ENCODE results near the gene RELA.

The RELA gene

DNA sequence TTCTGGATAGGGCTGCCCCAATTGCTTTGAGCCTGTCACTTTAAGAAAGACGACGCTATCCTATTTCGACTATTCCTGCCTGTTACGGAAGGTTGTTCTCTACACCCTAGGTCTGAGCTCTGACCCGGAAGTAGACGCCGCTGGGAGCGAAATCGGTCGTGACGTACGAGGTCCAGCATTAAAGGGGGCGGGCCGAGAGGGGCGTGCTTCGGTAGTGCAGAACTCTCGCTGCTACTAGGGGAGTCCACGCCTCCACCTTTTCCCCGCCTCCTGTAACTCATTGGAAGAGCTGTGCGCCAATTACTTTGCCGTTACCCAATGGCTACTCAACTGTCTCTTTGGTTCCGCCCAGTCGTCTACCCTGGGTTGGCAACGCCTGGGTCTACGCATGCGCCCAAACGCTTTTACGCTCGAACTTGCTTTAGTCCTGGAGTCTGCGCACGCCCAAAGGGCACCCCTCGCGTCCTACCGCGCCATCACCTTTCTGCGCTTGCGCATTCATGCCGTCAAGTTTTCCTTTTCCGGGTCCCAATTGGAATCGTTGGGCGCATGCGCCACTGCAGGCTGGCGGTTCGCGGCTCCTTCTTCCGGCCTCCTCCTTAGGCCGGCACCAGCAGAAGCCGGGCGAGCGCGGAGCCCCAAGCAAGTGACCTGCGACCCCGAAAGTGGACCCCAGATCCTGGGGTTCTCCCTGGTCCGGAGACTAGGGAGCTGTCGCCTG lies 47.3 kb downstream of the RELA start, which contains the start of gene PCNX3:
TSS of gene PCNX3 (plus strand) at position 548 of the 721 bp plus-strand sequence. CDS start 536 bp downstream, outside the sequence.
- FAIRE-seq (peak; percentile 94), DNase-seq (ENCODE audit: low spot score) (peak; percentile 99)

DNA sequence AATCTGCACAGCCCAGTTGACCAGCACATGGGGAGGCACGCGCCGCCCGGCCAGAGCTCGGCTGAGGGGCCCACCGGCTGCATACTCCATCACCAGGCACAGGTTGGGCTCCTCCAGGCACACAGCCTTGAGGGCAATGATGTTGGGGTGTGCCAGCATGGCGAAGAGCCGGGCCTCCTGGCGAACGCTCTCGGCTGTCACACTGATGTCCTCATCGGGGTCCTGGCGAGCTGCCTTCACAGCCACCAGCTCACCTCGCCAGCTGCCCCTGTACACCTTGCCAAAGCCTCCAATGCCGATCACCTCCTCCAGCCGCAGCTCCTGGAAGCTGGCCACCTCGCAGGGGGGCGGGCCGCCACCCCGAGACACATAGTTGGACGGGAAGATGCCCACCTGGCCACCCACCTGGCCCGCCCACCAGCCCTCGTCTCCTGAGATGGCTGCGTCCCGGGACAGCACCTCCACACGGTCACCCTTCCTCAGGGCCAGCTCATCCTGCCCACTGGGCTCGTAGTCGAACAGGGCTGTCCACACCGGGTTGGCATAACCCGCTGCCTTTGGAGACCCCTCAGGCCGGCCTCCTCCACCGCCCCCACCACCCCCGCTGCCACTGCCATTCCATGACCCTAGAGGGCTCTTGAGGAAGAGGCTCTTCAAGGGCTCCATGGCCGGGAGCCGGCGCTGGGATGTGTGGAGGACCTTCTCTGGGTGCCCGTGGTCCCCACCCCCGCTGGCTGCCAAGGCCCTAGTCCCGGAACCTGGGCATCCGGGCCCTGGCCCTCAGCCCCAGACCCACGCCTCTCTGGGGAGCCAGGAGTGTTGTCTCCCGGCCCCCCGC lies 49.4 kb downstream of the RELA start:
- DNase-seq (ENCODE audit: low spot score) (no peak), FAIRE-seq (no peak)

DNA sequence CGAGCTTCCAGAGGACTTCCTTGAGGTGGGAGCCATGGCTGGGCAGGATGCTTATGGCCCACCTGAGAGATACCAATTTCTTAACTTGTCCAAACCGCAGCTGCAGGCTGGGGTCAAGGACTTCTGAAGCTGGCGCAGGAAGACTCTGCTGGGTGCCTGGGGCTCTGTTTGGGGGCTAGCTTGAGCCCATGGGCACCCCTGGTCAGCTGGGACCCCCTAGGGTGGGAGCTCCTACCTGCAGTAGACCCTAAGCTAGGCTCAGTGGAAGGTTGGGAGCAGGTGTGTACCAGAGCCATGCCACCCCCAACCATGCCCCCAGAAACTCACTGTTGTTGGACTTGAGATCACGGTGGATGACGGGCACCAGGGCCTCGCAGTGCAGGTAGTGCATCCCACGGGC lies 50.0 kb downstream of the RELA start:
- FAIRE-seq (no peak), DNase-seq (ENCODE audit: low spot score) (no peak)

DNA sequence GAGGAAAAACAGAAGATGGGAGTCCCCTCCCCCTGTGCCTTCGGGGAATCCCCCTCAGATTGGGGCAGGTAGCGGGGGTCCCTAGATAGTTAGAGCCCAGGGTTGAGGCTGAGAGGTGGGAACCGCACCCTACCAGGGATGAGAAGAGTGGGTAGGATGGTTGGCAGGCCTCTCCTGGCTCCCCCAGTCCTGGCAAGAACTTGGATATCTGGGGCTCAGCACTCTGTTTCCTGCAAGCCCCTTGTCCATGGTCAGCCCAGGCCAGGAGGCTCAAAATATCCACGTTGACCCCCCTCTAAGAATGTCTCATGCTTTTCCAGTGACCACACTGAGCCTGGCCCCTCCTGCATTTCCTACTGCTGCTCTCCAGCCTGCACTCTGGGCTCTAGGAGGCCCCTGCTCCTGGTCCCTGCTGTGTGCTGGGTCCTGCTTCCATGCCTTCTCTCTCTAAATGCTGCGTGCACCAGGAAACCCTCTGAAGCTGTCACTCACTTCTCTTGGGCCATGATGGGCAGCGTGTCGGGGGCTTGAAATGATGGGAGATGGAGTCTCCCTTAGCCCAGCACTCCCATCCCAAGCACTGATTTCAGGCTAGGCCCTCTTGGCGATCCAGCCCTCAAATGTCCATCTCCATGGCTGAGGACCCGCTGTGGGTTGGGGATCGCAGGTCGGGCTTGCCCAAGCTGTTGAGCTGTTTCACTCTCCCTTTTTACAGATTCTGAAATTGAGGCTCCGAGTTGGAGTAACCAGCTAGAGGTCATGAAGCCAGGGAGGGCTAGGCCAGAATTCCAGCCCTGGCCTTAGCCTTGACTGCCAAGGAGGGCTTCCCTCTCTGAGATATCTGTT lies 50.7 kb downstream of the RELA start:
- no peak for FAIRE-seq
- DNase-seq (ENCODE audit: low spot score), result no peak

DNA sequence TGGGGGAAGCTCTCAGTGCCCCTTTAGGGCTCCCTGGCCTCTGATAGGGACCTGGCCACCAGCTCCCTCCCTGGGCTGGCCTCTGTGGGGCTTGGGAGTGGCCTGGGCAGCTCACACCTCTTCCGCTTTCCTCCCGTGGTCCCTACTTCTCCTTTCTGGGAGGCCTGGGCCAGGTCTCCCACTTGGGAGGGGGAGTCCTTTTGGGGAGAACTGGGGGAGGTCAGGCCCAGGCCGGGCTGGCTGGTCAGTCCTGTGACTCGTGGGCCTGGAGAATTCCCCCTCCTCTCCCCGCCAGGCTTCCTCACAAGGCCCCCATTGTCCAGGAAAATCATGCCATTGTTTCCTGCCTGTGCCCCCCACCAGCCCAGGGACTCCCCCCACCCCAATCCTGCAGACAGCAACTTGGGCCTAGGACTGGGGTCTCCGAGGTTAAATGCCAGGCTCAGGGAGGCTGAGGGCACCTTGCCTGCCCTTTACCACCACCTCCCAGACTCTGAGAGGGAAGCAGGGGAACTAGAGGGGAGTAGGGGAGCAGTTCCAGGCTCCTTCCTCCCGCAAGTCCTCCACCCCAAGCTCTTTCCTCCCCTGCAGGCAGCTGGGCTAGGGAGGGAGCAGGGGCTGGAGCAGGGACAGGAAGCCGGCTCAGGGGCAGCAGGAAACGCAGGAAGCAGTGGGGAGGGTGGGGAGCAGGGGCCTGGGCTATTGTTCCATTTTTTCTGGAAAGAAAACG lies 51.5 kb downstream of the RELA start:
- no peak for DNase-seq (ENCODE audit: low spot score)
- no peak for FAIRE-seq

DNA sequence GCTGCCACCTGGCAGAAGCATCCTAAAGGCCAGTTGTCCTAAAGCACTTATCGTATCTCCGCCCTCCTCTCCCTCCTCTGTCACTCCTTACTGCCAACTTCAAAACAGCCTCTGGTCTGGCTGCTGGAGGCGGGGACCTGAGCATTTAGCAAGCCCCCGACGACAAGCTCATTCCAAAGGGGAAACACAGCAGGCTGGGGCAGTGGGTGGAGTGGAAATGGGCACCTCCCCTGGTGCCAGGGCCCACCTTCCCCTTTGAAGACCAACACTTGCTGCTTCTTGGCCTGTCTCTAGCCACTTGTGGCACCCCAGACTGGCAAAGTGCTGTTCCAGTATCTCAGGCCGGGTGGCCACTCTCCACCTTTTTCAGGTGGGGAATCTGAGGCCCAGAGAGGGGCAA lies 52.3 kb downstream of the RELA start:
- DNase-seq (ENCODE audit: low spot score) (no peak), FAIRE-seq (no peak)

DNA sequence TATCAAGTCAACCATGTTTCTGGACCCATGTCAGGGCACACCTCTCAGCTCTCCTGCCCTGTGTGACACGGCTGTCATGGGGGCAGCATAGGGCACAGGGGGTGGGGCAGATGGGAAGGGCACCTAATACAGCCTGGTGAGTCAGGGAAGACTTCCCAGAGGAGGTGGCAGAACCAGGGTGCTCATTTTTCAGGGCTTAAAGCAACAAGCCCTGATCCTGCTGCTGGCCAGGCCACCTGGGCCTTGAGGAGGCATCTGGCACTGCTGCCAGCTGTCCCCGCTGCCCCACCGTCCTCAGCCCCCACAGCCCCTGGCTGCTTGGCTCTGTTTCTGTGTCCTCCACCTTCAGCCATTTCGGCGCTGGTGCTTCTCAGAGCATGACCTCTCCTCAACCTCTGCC lies 53.1 kb downstream of the RELA start:
- DNase-seq (ENCODE audit: low spot score) (no peak), FAIRE-seq (no peak)

DNA sequence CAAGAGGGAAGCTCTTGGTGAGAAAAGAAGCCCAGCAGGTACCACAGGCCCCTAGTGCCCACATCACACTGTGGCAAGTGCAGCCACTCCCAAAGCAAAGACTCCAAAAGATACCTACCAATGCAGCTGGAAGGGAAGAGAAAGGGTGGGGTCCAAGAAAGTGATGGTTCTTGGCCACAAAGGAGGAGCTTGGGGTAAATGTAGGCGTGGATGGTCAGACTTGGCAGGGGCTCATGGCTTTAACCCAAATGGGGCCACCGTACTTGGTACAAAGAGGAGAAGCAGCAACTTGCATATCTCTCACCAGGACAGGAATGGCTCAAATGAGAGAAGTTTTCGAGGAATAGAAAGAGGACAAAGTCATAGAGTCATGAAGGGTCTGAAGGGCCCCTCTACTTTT lies 53.5 kb downstream of the RELA start:
- DNase-seq (ENCODE audit: low spot score), result no peak
- FAIRE-seq, result no peak

DNA sequence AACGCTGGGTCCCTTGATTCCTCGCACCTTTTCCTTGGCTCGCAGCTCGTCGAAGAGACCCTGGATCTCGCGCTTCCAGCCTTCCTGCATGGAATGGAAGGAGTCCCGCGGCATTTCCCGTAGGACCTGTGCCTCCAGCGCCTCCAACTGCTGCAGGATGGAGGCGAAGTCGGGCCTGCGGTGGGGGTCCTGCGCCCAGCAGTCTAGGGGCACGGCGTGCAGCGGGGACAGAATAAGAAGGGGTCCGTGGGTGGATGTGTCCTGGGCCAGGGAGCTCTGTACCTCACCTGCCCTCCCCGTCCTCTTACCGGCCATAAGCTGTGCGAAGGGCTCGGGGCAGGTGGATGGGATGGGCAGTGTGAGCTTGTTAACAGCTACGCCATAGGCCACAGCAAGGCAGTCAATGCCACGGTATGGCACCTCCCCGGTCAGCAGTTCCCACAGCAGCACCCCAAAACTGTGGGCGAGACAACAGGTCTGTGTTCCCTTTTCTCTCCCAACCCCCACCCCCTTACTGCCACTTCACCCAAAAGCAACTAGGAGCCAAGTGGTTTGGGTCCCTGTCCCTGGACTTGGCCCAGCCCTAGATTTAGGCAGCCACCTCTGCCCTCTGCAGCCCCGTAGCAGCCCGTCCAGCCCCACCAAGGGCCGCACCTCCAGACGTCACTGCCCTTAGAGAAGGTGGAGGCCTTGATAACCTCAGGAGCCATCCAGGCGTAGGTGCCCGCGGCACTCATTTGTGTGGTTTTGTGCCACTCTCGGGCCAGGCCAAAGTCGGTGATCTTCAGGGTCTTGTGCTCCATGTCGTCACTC lies 54.9 kb downstream of the RELA start:
- FAIRE-seq, result no peak
- no peak for DNase-seq (ENCODE audit: low spot score)

DNA sequence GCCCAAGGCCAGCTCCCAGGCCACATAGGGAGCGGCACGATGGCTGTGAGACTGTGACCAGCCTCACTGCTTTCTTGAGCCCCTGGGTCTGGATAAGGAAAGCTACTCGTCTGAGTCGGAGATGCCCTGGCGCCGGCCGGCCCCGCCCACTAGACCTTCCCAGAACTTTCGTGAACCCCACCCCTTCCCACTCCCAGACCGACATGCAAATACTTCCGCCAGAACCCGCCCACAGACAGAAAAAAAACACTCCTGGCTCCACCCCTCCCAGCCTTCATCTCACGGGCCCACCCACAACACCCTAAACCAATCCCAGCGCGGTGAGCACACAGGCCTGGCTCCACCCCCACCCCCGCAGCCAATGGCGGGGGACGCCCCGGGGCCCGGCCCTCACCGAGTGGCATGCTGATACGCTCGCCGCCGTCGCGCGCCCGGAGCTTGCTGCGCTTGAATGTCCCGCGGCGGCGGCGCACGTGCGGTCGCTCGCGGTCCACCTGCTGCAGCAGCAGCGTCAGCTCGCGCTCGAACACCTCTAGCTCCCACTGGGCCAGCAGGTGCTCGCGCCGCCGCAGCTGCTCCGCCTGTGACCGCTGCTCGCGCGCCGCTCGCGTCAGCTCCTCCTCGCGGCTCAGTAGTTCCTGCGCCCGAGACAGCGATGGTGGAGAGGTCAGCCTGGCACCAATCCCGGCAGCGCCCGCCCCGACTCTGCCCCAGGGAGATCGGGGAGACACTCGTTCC lies 55.7 kb downstream of the RELA start:
- DNase-seq (ENCODE audit: low spot score) (no peak), FAIRE-seq (no peak)

DNA sequence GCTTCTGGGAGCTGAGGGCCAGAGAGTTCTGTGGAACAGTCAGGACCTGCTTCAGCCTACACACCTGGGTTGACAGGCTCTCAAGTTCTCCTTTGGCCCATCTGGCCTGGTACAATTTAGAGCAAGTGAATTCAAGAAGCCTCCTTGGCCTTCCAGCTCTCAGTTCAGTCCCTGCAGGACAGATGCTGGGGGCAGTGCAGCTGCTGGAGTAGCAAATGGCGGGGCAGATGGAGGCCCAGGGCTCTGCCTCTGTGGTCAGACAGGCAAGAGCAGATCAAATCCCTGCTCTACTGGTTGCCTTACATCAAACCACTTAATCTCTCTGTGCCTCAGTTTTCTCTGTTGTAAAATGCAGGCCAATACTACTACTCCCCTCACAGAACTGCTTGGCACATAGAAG lies 58.5 kb downstream of the RELA start:
- FAIRE-seq (no peak), DNase-seq (ENCODE audit: low spot score) (no peak)
